ENCODE measurements around the gene EFCAB12.
A peak's percentile ranks its signal among the peaks of the same experiment; 100 is the strongest.
"Not testable (repeated sequence)": the region's sequence is repeated elsewhere in the genome, so short reads cannot be mapped to it uniquely, and the experiment has no call there.

EFCAB12 gene

GRCh38 chr3:129418041-129418973, 10.1 kb downstream of the EFCAB12 start:
- no peak for DNase-seq

- no peak for DNase-seq
These were observed 11.1 kb downstream of the EFCAB12 start for GRCh38 chr3:129417326-129417725.

GRCh38 chr3:129416415-129416814, 12.0 kb downstream of the EFCAB12 start:
- DNase-seq = no peak

- DNase-seq = no peak
These were observed 12.6 kb downstream of the EFCAB12 start for GRCh38 chr3:129415830-129416229.

GRCh38 chr3:129415378-129415777, 13.1 kb downstream of the EFCAB12 start:
- no peak for DNase-seq

- no peak for DNase-seq
These were observed 14.5 kb downstream of the EFCAB12 start for GRCh38 chr3:129413687-129414506.

GRCh38 chr3:129413238-129413637, 15.2 kb downstream of the EFCAB12 start:
- DNase-seq = not testable (repeated sequence)

GRCh38 chr3:129412542-129413198, 15.8 kb downstream of the EFCAB12 start:
- no peak for DNase-seq

- no peak for DNase-seq
These were observed 17.5 kb downstream of the EFCAB12 start for GRCh38 chr3:129410971-129411370.

- DNase-seq = no peak
These were observed 18.9 kb downstream of the EFCAB12 start for GRCh38 chr3:129409541-129409940.

GRCh38 chr3:129404610-129405009, 23.8 kb downstream of the EFCAB12 start:
- DNase-seq = no peak

GRCh38 chr3:129404130-129404529, 24.3 kb downstream of the EFCAB12 start:
- DNase-seq = no peak

- no peak for DNase-seq
These were observed 25.0 kb downstream of the EFCAB12 start for GRCh38 chr3:129403450-129403849.

- DNase-seq = no peak
These were observed 25.8 kb downstream of the EFCAB12 start for GRCh38 chr3:129402616-129403015.

GRCh38 chr3:129402210-129402609, 26.2 kb downstream of the EFCAB12 start:
- DNase-seq = no peak

GRCh38 chr3:129399895-129400357, 28.5 kb downstream of the EFCAB12 start:
- no peak for DNase-seq

GRCh38 chr3:129399145-129399894, 29.1 kb downstream of the EFCAB12 start:
- DNase-seq = peak; percentile 60

- DNase-seq = peak; percentile 10
These were observed 29.7 kb downstream of the EFCAB12 start for GRCh38 chr3:129398803-129399144.

- not testable (repeated sequence) for DNase-seq
These were observed 34.5 kb downstream of the EFCAB12 start for GRCh38 chr3:129393760-129394564.

GRCh38 chr3:129393271-129393670, 35.2 kb downstream of the EFCAB12 start:
- no peak for DNase-seq

- DNase-seq = not testable (repeated sequence)
These were observed 36.1 kb downstream of the EFCAB12 start for GRCh38 chr3:129392106-129392887.

Measured in activated CD4-positive, alpha-beta T cell treated with anti-CD3 and anti-CD28 coated beads, Interleukin-2, amount 50 U/mL, for 1 hour (primary cell).